HEK293 (cell line): ENCODE measurements around the gene IGSF23.

ENCODE experiments used
- CTCF ChIA-PET: fragments of 350-600 bp; formaldehyde crosslinking; extraction: SDS; loops from one replicate; lab custom pipeline; 2021; ENCODE audit warnings: antibody characterized with exemption; lab: Yijun Ruan, JAX
- POLR2A ChIA-PET: fragments of 300-600 bp; formaldehyde crosslinking; extraction: SDS; loops from one replicate; lab custom pipeline; 2020; ENCODE audit warnings: antibody characterized with exemption, inconsistent platforms; lab: Yijun Ruan, JAX
- H3K27ac ChIP-seq: fragments of 200-500 bp; sonication (Bioruptor generic); 2 replicates; pipeline ENCODE4 v1.5.1; 2014; ENCODE audit warnings: low read depth, low read length, control low read depth, inconsistent platforms; ENCODE audit errors: extremely low read depth
- H3K36me3 ChIP-seq, 2 experiments: fragments of 200-500 bp in 1 of 2; sonication (Bioruptor generic) in 1 of 2; 1 replicate in 1 of 2; 2 replicates in 1 of 2; pipeline ENCODE4 v1.5.1; 2014 to 2017; ENCODE audit warnings: inconsistent platforms in 2 of 2, low read length in 2 of 2; ENCODE audit not compliant: control insufficient read depth in 2 of 2, insufficient read depth in 1 of 2
- H3K4me1 ChIP-seq: fragments of 200-500 bp; sonication (Bioruptor generic); 2 replicates; pipeline ENCODE4 v1.5.1; 2014; ENCODE audit warnings: mild to moderate bottlenecking, low read length, inconsistent platforms; ENCODE audit not compliant: control insufficient read depth, insufficient read depth
- H3K4me3 ChIP-seq: 2 replicates; pipeline ENCODE4 v1.5.1; 2011; ENCODE audit warnings: low read depth, mild to moderate bottlenecking, control low read depth, low read length, moderate library complexity
- H3K9me3 ChIP-seq: fragments of 200-500 bp; sonication (Bioruptor generic); 2 replicates; pipeline ENCODE4 v1.5.1; 2014; ENCODE audit warnings: low read depth, low read length, inconsistent platforms; ENCODE audit not compliant: control insufficient read depth, insufficient read depth
- BCL11B ChIP-seq: fragments of 450-650 bp; formaldehyde crosslinking; IDR thresholded peaks from 2 replicates; pipeline ENCODE4 v1.5.1; 2016; ENCODE audit warnings: low read depth, missing biosample characterization, missing genetic modification characterization
- HOXC10 ChIP-seq: sonication (generic); formaldehyde crosslinking; IDR thresholded peaks from 2 replicates; pipeline ENCODE4 v1.8.1; 2023; ENCODE audit warnings: mild to moderate bottlenecking, missing genetic modification reagents
- PRDM1 ChIP-seq: fragments of 450-650 bp; formaldehyde crosslinking; IDR thresholded peaks from 2 replicates; pipeline ENCODE4; 2016; ENCODE audit warnings: missing biosample characterization, missing genetic modification characterization
- SALL2 ChIP-seq: fragments of 450-650 bp; formaldehyde crosslinking; IDR thresholded peaks from 2 replicates; pipeline ENCODE4 v1.5.0; 2017; ENCODE audit warnings: missing biosample characterization, mild to moderate bottlenecking, missing genetic modification characterization, borderline replicate concordance
- SP3 ChIP-seq: fragments of 450-650 bp; formaldehyde crosslinking; IDR thresholded peaks from 2 replicates; pipeline ENCODE4 v1.5.1; 2016; ENCODE audit warnings: missing biosample characterization, missing genetic modification characterization
- SP7 ChIP-seq: fragments of 450-650 bp; formaldehyde crosslinking; IDR thresholded peaks from 2 replicates; pipeline ENCODE4 v1.5.1; 2016; ENCODE audit warnings: missing biosample characterization, missing genetic modification characterization
- TRIM28 ChIP-seq: IDR thresholded peaks from 2 replicates; pipeline ENCODE4 v1.6.1; 2011; ENCODE audit warnings: low read length, control low read depth, borderline replicate concordance
- YY2 ChIP-seq: fragments of 450-650 bp; formaldehyde crosslinking; IDR thresholded peaks from 2 replicates; pipeline ENCODE4 v1.5.1; 2016; ENCODE audit warnings: missing biosample characterization, missing genetic modification characterization
- ZBTB17 ChIP-seq: fragments of 450-650 bp; formaldehyde crosslinking; IDR thresholded peaks from 2 replicates; pipeline ENCODE4 v1.5.1; 2016; ENCODE audit warnings: missing biosample characterization, missing genetic modification characterization
- ZBTB20 ChIP-seq: fragments of 450-650 bp; formaldehyde crosslinking; IDR thresholded peaks from 2 replicates; pipeline ENCODE4 v1.5.1; 2016; ENCODE audit warnings: missing biosample characterization, missing genetic modification characterization
- ZNF24 ChIP-seq: fragments of 450-650 bp; formaldehyde crosslinking; IDR thresholded peaks from 2 replicates; pipeline ENCODE4 v1.5.1; 2016; ENCODE audit warnings: missing biosample characterization, missing genetic modification characterization
- ZNF530 ChIP-seq: fragments of 450-650 bp; formaldehyde crosslinking; IDR thresholded peaks from 2 replicates; pipeline ENCODE4 v1.5.1; 2016; ENCODE audit warnings: low read depth, missing biosample characterization, missing genetic modification characterization
- ZNF600 ChIP-seq: fragments of 450-650 bp; formaldehyde crosslinking; IDR thresholded peaks from 2 replicates; pipeline ENCODE4 v1.5.1; 2016; ENCODE audit warnings: missing biosample characterization, missing genetic modification characterization
- ZNF658 ChIP-seq: fragments of 450-650 bp; formaldehyde crosslinking; IDR thresholded peaks from 2 replicates; pipeline ENCODE4; 2016; ENCODE audit warnings: missing biosample characterization, missing genetic modification characterization
- ZNF76 ChIP-seq: fragments of 450-650 bp; formaldehyde crosslinking; IDR thresholded peaks from 2 replicates; pipeline ENCODE4; 2016; ENCODE audit warnings: low read depth, missing biosample characterization, missing genetic modification characterization, borderline replicate concordance
- ZNF776 ChIP-seq: fragments of 450-650 bp; formaldehyde crosslinking; IDR thresholded peaks from 2 replicates; pipeline ENCODE4 v1.5.0; 2017; ENCODE audit warnings: missing biosample characterization, missing genetic modification characterization, borderline replicate concordance
- ZSCAN16 ChIP-seq: fragments of 450-650 bp; formaldehyde crosslinking; IDR thresholded peaks from 2 replicates; pipeline ENCODE4 v1.5.1; 2016; ENCODE audit warnings: missing biosample characterization, missing genetic modification characterization
- ZXDB ChIP-seq: fragments of 450-650 bp; formaldehyde crosslinking; IDR thresholded peaks from 2 replicates; pipeline ENCODE4 v1.5.1; 2016; ENCODE audit warnings: missing biosample characterization, missing genetic modification characterization
- TF ChIP-seq, protein P1 (sequence below): fragments of 450-650 bp; formaldehyde crosslinking; IDR thresholded peaks from 2 replicates; pipeline ENCODE4 v1.5.1; 2017; ENCODE audit warnings: missing biosample characterization, missing genetic modification characterization
- TF ChIP-seq, protein P2 (sequence below): fragments of 450-650 bp; formaldehyde crosslinking; IDR thresholded peaks from 2 replicates; pipeline ENCODE4 v1.5.1; 2016; ENCODE audit warnings: missing biosample characterization, missing genetic modification characterization
- TF ChIP-seq, protein P3 (sequence below): fragments of 450-650 bp; formaldehyde crosslinking; IDR thresholded peaks from 2 replicates; pipeline ENCODE4 v1.5.1; 2016; ENCODE audit warnings: missing biosample characterization, missing genetic modification characterization
- TF ChIP-seq, protein P4 (sequence below): fragments of 450-650 bp; formaldehyde crosslinking; IDR thresholded peaks from 2 replicates; pipeline ENCODE4 v1.5.1; 2016; ENCODE audit warnings: missing biosample characterization, missing genetic modification characterization
- TF ChIP-seq, protein P5 (sequence below): fragments of 450-650 bp; formaldehyde crosslinking; IDR thresholded peaks from 2 replicates; pipeline ENCODE4 v1.5.1; 2016; ENCODE audit warnings: missing biosample characterization, missing genetic modification characterization

Gene IGSF23

DNA sequence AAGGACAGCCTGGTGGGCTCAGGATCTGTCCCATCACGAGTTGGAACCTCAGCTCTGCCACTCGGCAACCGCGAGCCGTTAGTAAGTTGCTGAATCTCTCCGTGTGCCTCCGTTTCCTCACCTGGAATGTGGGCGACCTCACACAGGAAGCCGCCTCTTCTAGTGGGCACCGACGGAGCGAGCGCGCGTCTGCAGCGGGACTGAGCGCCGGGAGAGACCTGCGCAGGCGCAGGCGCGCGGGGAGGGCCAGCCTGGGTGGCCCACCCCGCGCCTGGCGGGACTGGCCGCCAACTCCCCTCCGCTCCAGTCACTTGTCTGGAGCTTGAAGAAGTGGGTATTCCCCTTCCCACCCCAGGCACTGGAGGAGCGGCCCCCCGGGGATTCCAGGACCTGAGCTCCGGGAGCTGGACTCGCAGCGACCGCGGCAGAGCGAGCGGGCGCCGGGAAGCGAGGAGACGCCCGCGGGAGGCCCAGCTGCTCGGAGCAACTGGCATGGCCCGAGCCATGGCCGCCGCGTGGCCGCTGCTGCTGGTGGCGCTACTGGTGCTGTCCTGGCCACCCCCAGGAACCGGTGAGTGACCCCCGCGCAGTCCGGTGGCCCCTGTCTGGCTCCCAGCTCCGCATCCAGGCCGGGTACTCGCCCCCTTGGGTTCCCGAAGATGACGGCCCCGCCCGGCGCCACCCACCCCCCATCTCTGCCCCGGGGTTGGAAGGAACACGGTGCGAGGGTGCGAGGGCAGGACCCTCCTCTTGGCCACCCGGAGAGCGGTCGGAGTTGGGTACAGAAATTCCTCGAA, 30.4 kb downstream of the IGSF23 start, which contains the start of gene PVR (continued):
- TF ChIP-seq, protein P1, sequence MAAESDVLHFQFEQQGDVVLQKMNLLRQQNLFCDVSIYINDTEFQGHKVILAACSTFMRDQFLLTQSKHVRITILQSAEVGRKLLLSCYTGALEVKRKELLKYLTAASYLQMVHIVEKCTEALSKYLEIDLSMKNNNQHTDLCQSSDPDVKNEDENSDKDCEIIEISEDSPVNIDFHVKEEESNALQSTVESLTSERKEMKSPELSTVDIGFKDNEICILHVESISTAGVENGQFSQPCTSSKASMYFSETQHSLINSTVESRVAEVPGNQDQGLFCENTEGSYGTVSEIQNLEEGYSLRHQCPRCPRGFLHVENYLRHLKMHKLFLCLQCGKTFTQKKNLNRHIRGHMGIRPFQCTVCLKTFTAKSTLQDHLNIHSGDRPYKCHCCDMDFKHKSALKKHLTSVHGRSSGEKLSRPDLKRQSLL (tag by site-specific recombination) = peak; percentile 84
- TF ChIP-seq, protein P2, sequence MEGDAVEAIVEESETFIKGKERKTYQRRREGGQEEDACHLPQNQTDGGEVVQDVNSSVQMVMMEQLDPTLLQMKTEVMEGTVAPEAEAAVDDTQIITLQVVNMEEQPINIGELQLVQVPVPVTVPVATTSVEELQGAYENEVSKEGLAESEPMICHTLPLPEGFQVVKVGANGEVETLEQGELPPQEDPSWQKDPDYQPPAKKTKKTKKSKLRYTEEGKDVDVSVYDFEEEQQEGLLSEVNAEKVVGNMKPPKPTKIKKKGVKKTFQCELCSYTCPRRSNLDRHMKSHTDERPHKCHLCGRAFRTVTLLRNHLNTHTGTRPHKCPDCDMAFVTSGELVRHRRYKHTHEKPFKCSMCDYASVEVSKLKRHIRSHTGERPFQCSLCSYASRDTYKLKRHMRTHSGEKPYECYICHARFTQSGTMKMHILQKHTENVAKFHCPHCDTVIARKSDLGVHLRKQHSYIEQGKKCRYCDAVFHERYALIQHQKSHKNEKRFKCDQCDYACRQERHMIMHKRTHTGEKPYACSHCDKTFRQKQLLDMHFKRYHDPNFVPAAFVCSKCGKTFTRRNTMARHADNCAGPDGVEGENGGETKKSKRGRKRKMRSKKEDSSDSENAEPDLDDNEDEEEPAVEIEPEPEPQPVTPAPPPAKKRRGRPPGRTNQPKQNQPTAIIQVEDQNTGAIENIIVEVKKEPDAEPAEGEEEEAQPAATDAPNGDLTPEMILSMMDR (tag by site-specific recombination) = peak; percentile 52; the same call in 1 of the 2 replicates
- no peak for TF ChIP-seq ZNF530 (tag by site-specific recombination)
- TF ChIP-seq YY2 (tag by site-specific recombination) = peak; percentile 48; the same call in 1 of the 2 replicates
- TF ChIP-seq SP3 (tag by site-specific recombination) = peak; percentile 26; the same call in 1 of the 2 replicates
- 0 out of 2 replicates have a peak, but pooled peaks have one; percentile 45 for TF ChIP-seq BCL11B (tag by site-specific recombination)
- no peak for TF ChIP-seq ZNF776 (tag by site-specific recombination)

DNA sequence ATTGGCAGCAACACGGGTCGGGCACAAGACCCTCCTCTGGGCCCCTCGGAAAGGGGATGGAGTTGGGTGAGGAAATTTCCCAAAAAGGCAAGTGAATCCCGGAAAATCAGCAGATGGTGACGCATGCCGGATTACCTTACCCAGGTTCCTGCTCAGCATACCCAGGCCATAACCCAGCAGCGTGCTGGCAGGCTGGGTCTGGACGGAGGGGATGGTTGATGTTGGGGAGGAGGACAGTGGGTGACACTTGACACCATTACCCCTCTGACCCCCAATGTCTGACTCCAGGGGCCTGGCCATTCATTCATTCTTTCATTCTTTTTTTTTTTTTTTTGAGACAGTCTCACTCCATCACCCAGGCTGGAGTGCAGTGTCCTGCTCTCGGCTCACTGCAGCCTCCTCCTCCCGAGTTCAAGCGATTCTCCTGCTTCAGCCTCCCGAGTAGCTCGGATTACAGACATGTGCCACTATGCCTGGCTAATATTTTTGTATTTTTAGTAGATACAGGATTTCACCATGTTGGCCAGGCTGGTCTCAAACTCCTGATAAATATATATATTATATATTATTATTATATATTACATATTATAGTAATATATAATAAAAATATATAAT, 31.1 kb downstream of the IGSF23 start:
- Histone ChIP-seq H3K9me3 (no peaks in the 10 kb centered on the region), H3K27ac (peak overlapping the region; percentile 90), H3K4me3 (peak overlapping the region; percentile 83), H3K4me1 (no peaks in the 10 kb centered on the region), H3K36me3 (peaks cover 18 to 28% of the 10 kb centered on the region in 2 experiments)
- ChIA-PET CTCF (interaction anchor here (0.6 to 1.0 kb wide), 5 partner anchors 52 to 805 kb away, joined by 3 to 9 read pairs (median 5); no protein-coding TSS in a partner anchor), POLR2A (interaction anchor here (0.7 to 3.1 kb wide), 13 partner anchors 9 to 480 kb away, joined by 3 to 12 read pairs (median 5); partner anchors contain the start of gene ZNF226)
- TF ChIP-seq ZBTB17 (tag by site-specific recombination) (peak; percentile 94), HOXC10 (no peak), ZNF600 (tag by site-specific recombination) (peak; percentile 99), PRDM1 (tag by site-specific recombination) (peak; percentile 33; the same call in 1 of the 2 replicates), ZNF24 (peak; percentile 83), ZBTB20 (tag by site-specific recombination) (peak; percentile 94), ZSCAN16 (tag by site-specific recombination) (0 out of 2 replicates have a peak, but pooled peaks have one; percentile 50), SALL2 (tag by site-specific recombination) (no peak), ZNF658 (tag by site-specific recombination) (no peak), ZXDB (tag by site-specific recombination) (peak; percentile 55; the same call in 1 of the 2 replicates), BCL11B (tag by site-specific recombination) (0 out of 2 replicates have a peak, but pooled peaks have one; percentile 16), TRIM28 (no peak), SP7 (tag by site-specific recombination) (peak; percentile 38; the same call in 1 of the 2 replicates), ZNF76 (tag by site-specific recombination) (peak; percentile 55; the same call in 1 of the 2 replicates)
- TF ChIP-seq, protein P3, sequence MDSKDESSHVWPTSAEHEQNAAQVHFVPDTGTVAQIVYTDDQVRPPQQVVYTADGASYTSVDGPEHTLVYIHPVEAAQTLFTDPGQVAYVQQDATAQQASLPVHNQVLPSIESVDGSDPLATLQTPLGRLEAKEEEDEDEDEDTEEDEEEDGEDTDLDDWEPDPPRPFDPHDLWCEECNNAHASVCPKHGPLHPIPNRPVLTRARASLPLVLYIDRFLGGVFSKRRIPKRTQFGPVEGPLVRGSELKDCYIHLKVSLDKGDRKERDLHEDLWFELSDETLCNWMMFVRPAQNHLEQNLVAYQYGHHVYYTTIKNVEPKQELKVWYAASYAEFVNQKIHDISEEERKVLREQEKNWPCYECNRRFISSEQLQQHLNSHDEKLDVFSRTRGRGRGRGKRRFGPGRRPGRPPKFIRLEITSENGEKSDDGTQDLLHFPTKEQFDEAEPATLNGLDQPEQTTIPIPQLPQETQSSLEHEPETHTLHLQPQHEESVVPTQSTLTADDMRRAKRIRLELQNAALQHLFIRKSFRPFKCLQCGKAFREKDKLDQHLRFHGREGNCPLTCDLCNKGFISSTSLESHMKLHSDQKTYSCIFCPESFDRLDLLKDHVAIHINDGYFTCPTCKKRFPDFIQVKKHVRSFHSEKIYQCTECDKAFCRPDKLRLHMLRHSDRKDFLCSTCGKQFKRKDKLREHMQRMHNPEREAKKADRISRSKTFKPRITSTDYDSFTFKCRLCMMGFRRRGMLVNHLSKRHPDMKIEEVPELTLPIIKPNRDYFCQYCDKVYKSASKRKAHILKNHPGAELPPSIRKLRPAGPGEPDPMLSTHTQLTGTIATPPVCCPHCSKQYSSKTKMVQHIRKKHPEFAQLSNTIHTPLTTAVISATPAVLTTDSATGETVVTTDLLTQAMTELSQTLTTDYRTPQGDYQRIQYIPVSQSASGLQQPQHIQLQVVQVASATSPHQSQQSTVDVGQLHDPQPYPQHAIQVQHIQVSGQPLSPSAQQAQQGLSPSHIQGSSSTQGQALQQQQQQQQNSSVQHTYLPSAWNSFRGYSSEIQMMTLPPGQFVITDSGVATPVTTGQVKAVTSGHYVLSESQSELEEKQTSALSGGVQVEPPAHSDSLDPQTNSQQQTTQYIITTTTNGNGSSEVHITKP (tag by site-specific recombination) = peak; percentile 63
- TF ChIP-seq, protein P4, sequence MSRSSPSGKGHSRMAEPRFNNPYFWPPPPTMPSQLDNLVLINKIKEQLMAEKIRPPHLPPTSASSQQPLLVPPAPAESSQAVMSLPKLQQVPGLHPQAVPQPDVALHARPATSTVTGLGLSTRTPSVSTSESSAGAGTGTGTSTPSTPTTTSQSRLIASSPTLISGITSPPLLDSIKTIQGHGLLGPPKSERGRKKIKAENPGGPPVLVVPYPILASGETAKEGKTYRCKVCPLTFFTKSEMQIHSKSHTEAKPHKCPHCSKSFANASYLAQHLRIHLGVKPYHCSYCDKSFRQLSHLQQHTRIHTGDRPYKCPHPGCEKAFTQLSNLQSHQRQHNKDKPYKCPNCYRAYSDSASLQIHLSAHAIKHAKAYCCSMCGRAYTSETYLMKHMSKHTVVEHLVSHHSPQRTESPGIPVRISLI (tag by site-specific recombination) = 0 out of 2 replicates have a peak, but pooled peaks have one; percentile 31
- TF ChIP-seq, protein P5, sequence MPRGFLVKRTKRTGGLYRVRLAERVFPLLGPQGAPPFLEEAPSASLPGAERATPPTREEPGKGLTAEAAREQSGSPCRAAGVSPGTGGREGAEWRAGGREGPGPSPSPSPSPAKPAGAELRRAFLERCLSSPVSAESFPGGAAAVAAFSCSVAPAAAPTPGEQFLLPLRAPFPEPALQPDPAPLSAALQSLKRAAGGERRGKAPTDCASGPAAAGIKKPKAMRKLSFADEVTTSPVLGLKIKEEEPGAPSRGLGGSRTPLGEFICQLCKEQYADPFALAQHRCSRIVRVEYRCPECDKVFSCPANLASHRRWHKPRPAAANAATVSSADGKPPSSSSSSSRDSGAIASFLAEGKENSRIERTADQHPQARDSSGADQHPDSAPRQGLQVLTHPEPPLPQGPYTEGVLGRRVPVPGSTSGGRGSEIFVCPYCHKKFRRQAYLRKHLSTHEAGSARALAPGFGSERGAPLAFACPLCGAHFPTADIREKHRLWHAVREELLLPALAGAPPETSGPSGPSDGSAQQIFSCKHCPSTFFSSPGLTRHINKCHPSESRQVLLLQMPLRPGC (tag by site-specific recombination) = 0 out of 2 replicates have a peak, but pooled peaks have one; percentile 8
